OCI-LY7 (cell line): ENCODE results near the gene LPP. TPM values are rescaled to one million over a fixed set of nuclear protein-coding genes. Genes with fewer than 3 reads are reported as not detected.
A peak's percentile ranks its signal among the peaks of the same experiment; 100 is the strongest.

Experiments used
- BruUV-seq: library from RNA; stranded (reverse); fragments of 400-500 nt; replicated peaks from 2 replicates; lab custom pipeline; 2021; lab: Mats Ljungman, UMichigan
- CTCF ChIA-PET: fragments of 300-600 bp; sonication (Branson Sonifier 250); formaldehyde crosslinking; loops from one replicate; lab custom pipeline; 2022; ENCODE audit warnings: antibody characterized with exemption; ENCODE audit not compliant: unreplicated experiment; lab: Charles Lee
- POLR2A ChIA-PET: fragments of 300-600 bp; sonication (Branson Sonifier 250); formaldehyde crosslinking; loops from one replicate; lab custom pipeline; 2022; ENCODE audit warnings: antibody characterized with exemption; lab: Charles Lee
- DNase-seq: peaks from one replicate; pipeline ENCODE4 v3.0.0-alpha.2; 2015; ENCODE audit warnings: low spot score
- H2AFZ ChIP-seq: fragments of 200-600 bp; sonication (generic), shearing (Covaris generic); 2 replicates; pipeline ENCODE4 v1.6.1; 2014; ENCODE audit warnings: mild to moderate bottlenecking, antibody characterized with exemption, low read length, moderate library complexity
- H3K27ac ChIP-seq: fragments of 200-600 bp; sonication (generic); 2 replicates; pipeline ENCODE4 v1.5.1; 2014; ENCODE audit warnings: mixed run types, low read depth, mild to moderate bottlenecking, moderate library complexity, low read length, inconsistent platforms; ENCODE audit not compliant: poor library complexity, severe bottlenecking
- H3K36me3 ChIP-seq: fragments of 200-600 bp; sonication (generic); 2 replicates; pipeline ENCODE4 v1.6.1; 2014; ENCODE audit warnings: mild to moderate bottlenecking, antibody characterized with exemption, low read length, moderate library complexity, mixed read lengths; ENCODE audit not compliant: insufficient read depth
- H3K4me1 ChIP-seq: fragments of 200-600 bp; sonication (generic); 2 replicates; pipeline ENCODE4 v1.5.1; 2014; ENCODE audit warnings: mild to moderate bottlenecking, low read length; ENCODE audit not compliant: insufficient read depth, poor library complexity, severe bottlenecking
- H3K4me2 ChIP-seq: fragments of 200-600 bp; sonication (generic); 2 replicates; pipeline ENCODE4 v1.6.1; 2014; ENCODE audit warnings: mild to moderate bottlenecking, low read length
- H3K4me3 ChIP-seq: fragments of 200-600 bp; sonication (generic); 2 replicates; pipeline ENCODE4 v1.5.1; 2014; ENCODE audit warnings: mild to moderate bottlenecking, low read depth, low read length; ENCODE audit not compliant: poor library complexity, severe bottlenecking
- H3K79me2 ChIP-seq: fragments of 200-600 bp; sonication (generic); 2 replicates; pipeline ENCODE4 v1.6.1; 2016; ENCODE audit warnings: low read depth, mild to moderate bottlenecking, low read length, moderate library complexity, mixed read lengths; ENCODE audit not compliant: insufficient read depth
- H3K9me2 ChIP-seq: fragments of 200-600 bp; sonication (generic); 2 replicates; pipeline ENCODE4 v1.6.1; 2016; ENCODE audit warnings: mild to moderate bottlenecking, low read length, mixed read lengths; ENCODE audit not compliant: insufficient read depth
- H3K9me3 ChIP-seq: fragments of 200-600 bp; sonication (generic); 2 replicates; pipeline ENCODE4 v1.6.1; 2014; ENCODE audit warnings: mild to moderate bottlenecking, mixed run types, low read length, mixed read lengths
- H4K20me1 ChIP-seq: fragments of 200-600 bp; sonication (generic); 2 replicates; pipeline ENCODE4 v1.6.1; 2014; ENCODE audit warnings: mild to moderate bottlenecking, antibody characterized with exemption, low read length, moderate library complexity, mixed read lengths; ENCODE audit not compliant: insufficient read depth
- CTCF ChIP-seq: fragments of 200-600 bp; sonication (generic); conservative IDR thresholded peaks from 2 replicates; pipeline ENCODE4 v1.5.1; 2014; ENCODE audit warnings: mild to moderate bottlenecking, antibody characterized with exemption, low read length, moderate library complexity, mixed read lengths
- EZH2phosphoT487 ChIP-seq: fragments of 200-600 bp; sonication (generic); IDR thresholded peaks from 2 replicates; pipeline ENCODE4 v1.6.1; 2018; ENCODE audit warnings: low read depth, borderline replicate concordance, mild to moderate bottlenecking, mixed run types, antibody characterized with exemption, low read length, moderate library complexity, mixed read lengths
- intact Hi-C: fragments of 100-400 bp; cut with micrococcal nuclease; formaldehyde crosslinking; loops from one replicate; pipeline ENCODE4 v1.10.0; 2022; ENCODE audit not compliant: unreplicated experiment
- total RNA-seq, 2 experiments: library from RNA; depleted of rRNA in 1 of 2; stranded (reverse); fragments of >200 nt in 1 of 2; shearing (Covaris generic) in 1 of 2; gene quantifications; 2 replicates each; pipeline ENCODE4 v1.2.3, GENCODE V29; 2014 to 2022

LPP gene
- total RNA-seq, 2 experiments from 2014 or later: 10.9 to 119 TPM

GRCh38 chr3:188417766-188418165 is 263.8 kb downstream of the LPP start:
- Histone ChIP-seq H3K9me3 (peaks cover 12% of the 10 kb centered on the region), H2AFZ (peak overlapping the region; percentile 23; the same call in 1 of the 2 replicates), H3K27ac (peak overlapping the region; percentile 52), H3K4me1 (peaks cover 62% of the 10 kb centered on the region), H3K79me2 (peaks cover 18% of the 10 kb centered on the region; the same call in 1 of the 2 replicates), H4K20me1 (no peaks in the 10 kb centered on the region), H3K4me3 (peak overlapping the region; percentile 26), H3K36me3 (peaks cover 3% of the 10 kb centered on the region; the same call in 1 of the 2 replicates), H3K9me2 (no peaks in the 10 kb centered on the region), H3K4me2 (peak overlapping the region; percentile 51)
- DNase-seq: no peak
- CTCF ChIA-PET: interaction anchor here (0.5 to 2.4 kb wide), 2 partner anchors 15 to 168 kb away, joined by 4 to 8 read pairs; no protein-coding TSS in a partner anchor
- POLR2A ChIA-PET: interaction anchor here (0.5 to 2.2 kb wide), 8 partner anchors 15 to 536 kb away, joined by 3 to 9 read pairs (median 4); no protein-coding TSS in a partner anchor
- BruUV-seq: no TSS peak
- intact Hi-C loops: loop anchor here (2.0 kb wide), 1 partner anchor 17 kb away; no protein-coding TSS in a partner anchor
- no peak for TF ChIP-seq EZH2phosphoT487
- no peak for TF ChIP-seq CTCF

GRCh38 chr3:188421151-188421821 is 267.3 kb downstream of the LPP start:
- ChIA-PET CTCF (interaction anchor here (1.3 kb wide), 1 partner anchor 20 kb away, joined by 3 read pairs; no protein-coding TSS in a partner anchor), POLR2A (interaction anchor here (0.6 to 2.5 kb wide), 17 partner anchors 8 to 332 kb away, joined by 3 to 16 read pairs (median 3); no protein-coding TSS in a partner anchor)
- TF ChIP-seq EZH2phosphoT487 (no peak), CTCF (no peak)
- Histone ChIP-seq H3K9me2 (no peaks in the 10 kb centered on the region), H3K9me3 (peaks cover 12% of the 10 kb centered on the region), H3K4me1 (peaks cover 59% of the 10 kb centered on the region), H3K4me2 (peak overlapping the region; percentile 81), H3K79me2 (peaks cover 18% of the 10 kb centered on the region; the same call in 1 of the 2 replicates), H2AFZ (peak overlapping the region; percentile 71), H3K36me3 (peaks cover 3% of the 10 kb centered on the region; the same call in 1 of the 2 replicates), H3K27ac (peak overlapping the region; percentile 88), H3K4me3 (peak overlapping the region; percentile 53), H4K20me1 (no peaks in the 10 kb centered on the region)
- intact Hi-C loops: loop anchor here (1.0 kb wide), 1 partner anchor 25 kb away; no protein-coding TSS in a partner anchor
- DNase-seq: peak; percentile 29
- BruUV-seq: no TSS peak
